NB4 (cell line): ENCODE measurements around the gene CUL2.
"Not testable (repeated sequence)": the region's sequence is repeated elsewhere in the genome, so short reads cannot be mapped to it uniquely, and the experiment has no call there.

Experiments
- DNase-seq: peaks from one replicate; pipeline ENCODE4 v3.0.0; 2010; ENCODE audit warnings: low read depth
- H3K4me3 ChIP-seq: one replicate; pipeline ENCODE4 v1.5.1; 2011; ENCODE audit warnings: mild to moderate bottlenecking, low read depth, low read length, moderate library complexity
- CTCF ChIP-seq: IDR thresholded peaks from one replicate; pipeline ENCODE4 v1.5.1; 2012; ENCODE audit warnings: low read depth, low read length
- MAX ChIP-seq: IDR thresholded peaks from 2 replicates; pipeline ENCODE4 v1.6.1; 2011; ENCODE audit warnings: low read depth, low read length
- MYC ChIP-seq: IDR thresholded peaks from 2 replicates; pipeline ENCODE4 v1.6.1; 2011; ENCODE audit warnings: low read depth, low read length
- POLR2A ChIP-seq: IDR thresholded peaks from 2 replicates; pipeline ENCODE4 v1.6.1; 2011; ENCODE audit warnings: mild to moderate bottlenecking; ENCODE audit not compliant: insufficient read length; ENCODE audit errors: extremely low read depth

Gene CUL2

DNA sequence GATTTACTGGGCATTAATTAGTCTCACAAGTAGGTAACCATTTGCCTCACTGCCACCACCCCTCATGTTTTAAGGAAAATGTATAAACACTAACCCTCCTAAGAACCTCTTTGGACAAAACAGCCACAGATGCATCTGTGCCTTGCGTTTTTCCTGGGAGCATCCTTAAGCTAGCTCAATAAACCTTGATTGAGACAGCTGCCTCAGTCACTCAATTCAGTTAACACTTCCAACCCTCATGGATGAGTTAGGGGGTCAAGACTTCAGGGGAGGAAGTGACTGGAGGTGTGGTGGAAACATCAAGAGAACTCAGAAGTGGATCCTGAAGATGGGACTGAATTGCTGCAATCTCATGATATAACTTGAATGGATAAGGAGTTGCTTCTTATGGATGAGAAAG, 31.5 kb downstream of the CUL2 start:
- no peak for DNase-seq
- TF ChIP-seq MAX (no peak), MYC (no peak), POLR2A (no peak), CTCF (no peak)

DNA sequence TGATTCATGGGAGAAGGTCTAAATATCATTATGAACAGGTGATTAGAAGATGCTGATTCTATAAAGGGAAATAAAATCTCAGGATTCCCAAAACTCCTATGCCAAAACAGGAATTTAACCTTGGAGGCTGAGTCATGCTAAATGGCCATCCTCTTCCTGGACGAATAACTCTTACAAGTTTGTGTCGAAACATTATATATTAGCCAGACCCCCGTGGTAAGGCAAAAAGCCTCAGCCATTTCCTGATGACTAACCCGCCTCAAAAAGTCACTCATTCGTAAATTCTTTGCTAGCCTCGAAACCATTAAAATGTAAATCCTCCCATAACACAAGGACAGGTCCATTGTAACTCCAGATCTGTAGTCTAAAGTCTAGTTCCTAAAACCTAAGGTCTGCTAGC, 32.0 kb downstream of the CUL2 start:
- DNase-seq = peak; percentile 71
- TF ChIP-seq MAX (no peak), CTCF (no peak), POLR2A (no peak), MYC (no peak)
- no peak overlapping the region for H3K4me3 ChIP-seq

More for the DNA sequence above, 31.5 kb downstream of the CUL2 start:
- H3K4me3 ChIP-seq = no peak overlapping the region

GRCh38 chr10:35056686-35057085, 33.5 kb downstream of the CUL2 start:
- DNase-seq = no peak
- H3K4me3 ChIP-seq = no peak overlapping the region
- no peak for TF ChIP-seq MAX
- no peak for TF ChIP-seq CTCF

DNA sequence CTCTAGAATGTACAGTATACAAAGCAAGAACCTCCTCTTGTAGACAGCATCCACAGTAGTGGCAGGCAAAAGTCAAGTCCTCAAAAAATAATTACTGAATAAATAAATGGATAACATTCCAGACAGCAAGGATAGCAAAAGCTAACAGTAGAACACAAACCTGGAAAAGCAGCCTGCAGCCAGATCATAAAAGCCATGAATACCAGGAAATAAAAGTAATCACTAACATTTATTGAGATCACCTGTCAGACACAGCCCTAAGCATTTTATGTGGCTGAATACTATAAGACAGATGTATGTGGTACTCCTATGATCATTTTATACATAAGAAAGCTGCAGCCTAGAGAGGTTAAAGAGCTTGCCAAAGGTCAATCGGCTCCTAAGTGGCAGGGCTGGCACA, 34.0 kb downstream of the CUL2 start:
- TF ChIP-seq CTCF = no peak
- TF ChIP-seq POLR2A = no peak
- no peak for TF ChIP-seq MYC
- TF ChIP-seq MAX = no peak
- H3K4me3 ChIP-seq = no peak overlapping the region
- DNase-seq = no peak

DNA sequence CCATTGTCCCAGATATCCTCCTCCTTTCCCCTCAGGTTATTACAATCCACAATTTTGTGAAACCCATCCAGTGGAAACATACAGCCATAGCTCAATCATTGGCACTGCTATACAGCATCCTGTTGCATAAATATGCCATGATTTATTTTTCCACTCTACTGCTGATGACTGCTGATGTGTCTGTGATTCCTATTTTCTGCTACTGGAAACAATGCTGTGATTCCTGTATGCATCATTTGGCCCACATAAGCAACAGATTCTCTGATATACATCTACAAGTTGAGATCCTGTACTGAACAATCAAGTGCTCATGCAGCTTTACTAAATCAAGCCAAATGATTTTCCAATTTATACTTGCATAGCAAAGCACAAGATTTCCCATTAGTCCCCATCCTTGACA, 39.6 kb downstream of the CUL2 start:
- no peak for DNase-seq
- no peak overlapping the region for H3K4me3 ChIP-seq
- TF ChIP-seq CTCF (no peak), POLR2A (no peak), MAX (no peak), MYC (no peak)

DNA sequence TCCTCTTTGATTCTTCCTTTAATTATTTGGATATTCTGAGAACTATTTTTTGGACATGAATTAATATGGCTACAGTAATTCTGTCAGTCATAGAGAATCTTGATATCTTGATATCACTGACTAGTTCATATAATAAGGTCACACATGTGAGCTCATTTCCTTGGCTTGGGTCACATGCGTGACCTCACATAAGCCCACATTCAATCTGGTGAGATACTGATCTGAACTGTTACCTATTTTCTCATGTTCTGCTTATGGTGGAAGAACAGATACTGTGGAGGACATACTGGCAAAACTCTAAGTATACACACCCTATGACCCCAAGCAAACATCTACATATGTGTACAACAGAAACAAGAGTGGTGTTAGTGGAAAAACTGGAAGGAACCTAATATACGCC, 44.1 kb downstream of the CUL2 start:
- no peak for DNase-seq
- H3K4me3 ChIP-seq = no peak overlapping the region
- no peak for TF ChIP-seq CTCF
- TF ChIP-seq MYC = no peak
- TF ChIP-seq MAX = no peak

- DNase-seq = not testable (repeated sequence)
Observed at GRCh38 chr10:35045275-35045674, 44.9 kb downstream of the CUL2 start.

More at GRCh38 chr10:35045275-35045674, 44.9 kb downstream of the CUL2 start:
- not testable (repeated sequence) for H3K4me3 ChIP-seq
